ENCODE data around the gene CAMTA2.

- TF ChIP-seq CTCF (optimal IDR thresholded peaks at IDR 0.05 in 1 of 3, IDR thresholded peaks at IDR 0.05 in 1 of 3, conservative IDR thresholded peaks at IDR 0.05 in 1 of 3; ENCODE audit: extremely low read depth in 1 of 3, insufficient read depth in 2 of 3, low read length in 3 of 3) (no peak), EZH2 (IDR thresholded peaks at IDR 0.05; ENCODE audit: low read length) (no peak)
These were observed 47.2 kb upstream of the CAMTA2 start for GRCh38 chr17:5034651-5035050.
